NB4 (cell line): ENCODE data around the gene METAP1D.
"Not testable (repeated sequence)": the region's sequence is repeated elsewhere in the genome, so short reads cannot be mapped to it uniquely, and the experiment has no call there.

ENCODE experiments used
- DNase-seq: peaks from one replicate; pipeline ENCODE4 v3.0.0; 2010; ENCODE audit warnings: low read depth
- H3K4me3 ChIP-seq: one replicate; pipeline ENCODE4 v1.5.1; 2011; ENCODE audit warnings: mild to moderate bottlenecking, low read depth, low read length, moderate library complexity
- CTCF ChIP-seq: IDR thresholded peaks from one replicate; pipeline ENCODE4 v1.5.1; 2012; ENCODE audit warnings: low read depth, low read length
- MAX ChIP-seq: IDR thresholded peaks from 2 replicates; pipeline ENCODE4 v1.6.1; 2011; ENCODE audit warnings: low read depth, low read length
- MYC ChIP-seq: IDR thresholded peaks from 2 replicates; pipeline ENCODE4 v1.6.1; 2011; ENCODE audit warnings: low read depth, low read length
- POLR2A ChIP-seq: IDR thresholded peaks from 2 replicates; pipeline ENCODE4 v1.6.1; 2011; ENCODE audit warnings: mild to moderate bottlenecking; ENCODE audit not compliant: insufficient read length; ENCODE audit errors: extremely low read depth

METAP1D gene

GRCh38 chr2:172052000-172052983, 52.5 kb downstream of the METAP1D start:
- H3K4me3 ChIP-seq = no peak overlapping the region
- DNase-seq = no peak

DNA sequence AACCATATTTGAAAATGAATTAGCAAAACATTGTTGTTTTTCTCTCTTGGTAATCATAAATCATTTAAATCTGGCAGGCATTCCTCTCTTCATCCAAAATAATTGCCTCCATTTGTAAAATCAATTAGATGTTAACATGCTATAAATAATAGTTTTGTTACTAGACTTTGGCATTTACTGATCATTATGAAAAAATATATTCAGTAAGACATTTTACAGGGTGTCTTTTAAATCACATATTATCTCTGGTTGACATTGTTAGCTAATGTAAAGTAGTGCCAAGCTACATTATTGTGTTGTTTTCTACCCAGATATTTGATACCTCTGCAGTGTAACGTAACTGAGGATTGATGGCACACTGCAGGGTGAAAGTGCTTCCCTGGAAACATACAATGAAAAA, 53.7 kb downstream of the METAP1D start:
- no peak for DNase-seq
- no peak for TF ChIP-seq MYC
- TF ChIP-seq CTCF = no peak
- TF ChIP-seq POLR2A = no peak
- no peak for TF ChIP-seq MAX

More at GRCh38 chr2:172052000-172052983, 52.5 kb downstream of the METAP1D start:
- TF ChIP-seq MAX = no peak
- no peak for TF ChIP-seq MYC
- TF ChIP-seq POLR2A = no peak
- TF ChIP-seq CTCF = no peak

GRCh38 chr2:172056293-172056692, 56.5 kb downstream of the METAP1D start:
- no peak for TF ChIP-seq CTCF
- no peak for TF ChIP-seq MAX
- TF ChIP-seq MYC = no peak
- no peak for TF ChIP-seq POLR2A
- no peak overlapping the region for H3K4me3 ChIP-seq
- DNase-seq = no peak

More for the DNA sequence above, 53.7 kb downstream of the METAP1D start:
- no peak overlapping the region for H3K4me3 ChIP-seq

GRCh38 chr2:172058660-172059059, 58.9 kb downstream of the METAP1D start:
- TF ChIP-seq MYC = no peak
- TF ChIP-seq POLR2A = no peak
- no peak for TF ChIP-seq CTCF
- TF ChIP-seq MAX = no peak
- H3K4me3 ChIP-seq = no peak overlapping the region
- no peak for DNase-seq

DNA sequence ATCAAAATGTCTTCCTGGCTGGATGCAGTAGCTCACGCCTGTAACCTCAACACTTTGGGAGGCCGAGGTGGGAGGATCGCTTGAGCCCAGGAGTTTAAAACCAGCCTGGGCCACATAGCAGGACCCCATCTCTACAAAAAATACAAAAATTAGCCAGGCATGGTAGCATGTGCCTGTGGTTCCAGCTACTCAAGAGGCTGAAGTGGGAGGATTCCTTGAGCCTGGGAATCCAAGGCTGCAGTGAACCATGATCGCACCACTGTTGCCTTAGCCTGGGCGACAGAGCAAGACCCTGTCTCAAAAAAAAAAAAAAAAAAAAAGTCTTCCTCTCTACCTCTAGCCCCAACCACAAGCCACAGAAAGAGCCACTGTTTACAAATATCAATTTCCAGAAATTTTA, 60.4 kb downstream of the METAP1D start:
- not testable (repeated sequence) for H3K4me3 ChIP-seq, DNase-seq

DNA sequence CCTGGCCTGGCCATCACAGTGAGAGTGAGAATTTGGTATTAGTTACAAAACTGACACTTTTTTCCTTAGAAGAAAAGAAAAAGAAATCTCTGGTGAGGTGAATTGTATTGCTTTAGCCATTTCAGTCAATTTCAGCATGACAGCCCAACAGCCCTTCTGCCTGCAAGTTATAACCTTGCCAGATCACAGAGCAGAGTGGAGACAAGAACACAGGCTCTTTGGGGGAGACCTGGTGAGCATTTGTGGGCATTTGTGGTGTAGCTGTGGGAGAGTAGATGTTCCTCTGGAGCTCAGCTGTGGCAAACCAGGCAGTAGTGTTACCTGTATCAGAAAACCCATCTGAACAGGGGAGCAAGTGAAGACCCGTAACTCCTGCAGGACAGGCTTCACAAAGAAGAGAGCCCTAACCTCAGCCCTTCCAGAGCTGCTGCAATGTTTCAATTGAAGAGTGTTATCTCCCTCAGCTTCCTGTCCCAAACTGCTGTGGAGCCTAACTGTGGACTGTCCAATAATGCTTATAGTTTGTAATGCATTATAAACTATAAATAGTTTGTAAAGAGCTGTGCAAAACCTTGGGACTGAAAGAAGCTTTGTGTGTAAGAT, 62.8 kb downstream of the METAP1D start:
- TF ChIP-seq CTCF = no peak
- no peak for TF ChIP-seq POLR2A
- no peak for TF ChIP-seq MYC
- TF ChIP-seq MAX = no peak
- DNase-seq = no peak
- H3K4me3 ChIP-seq = no peak overlapping the region
